K562 (cell line): ENCODE data around the gene STK16. TPM values are rescaled to one million over a fixed set of nuclear protein-coding genes. Genes with fewer than 3 reads are reported as not detected.

Source experiments
- BHLHE40 ChIP-seq: IDR thresholded peaks from 2 replicates; pipeline ENCODE4 v1.6.1; 2011; ENCODE audit warnings: low read length, improper control_type of control experiment
- C11orf30 ChIP-seq: fragments of 450-650 bp; IDR thresholded peaks from 2 replicates; pipeline ENCODE4 v1.6.1; 2016; ENCODE audit warnings: low read depth, mild to moderate bottlenecking
- CBX2 ChIP-seq: fragments of 200-600 bp; sonication (generic); IDR thresholded peaks from one replicate; pipeline ENCODE4 v1.6.1; 2012; ENCODE audit warnings: mild to moderate bottlenecking, low read length, inconsistent platforms; ENCODE audit not compliant: insufficient read depth, poor library complexity, severe bottlenecking
- E4F1 ChIP-seq: fragments of 250-450 bp; sonication (Bioruptor Pico); IDR thresholded peaks from 2 replicates; pipeline ENCODE4 v1.5.0; 2021; ENCODE audit warnings: mild to moderate bottlenecking, borderline replicate concordance
- GATAD2A ChIP-seq: fragments of 450-650 bp; IDR thresholded peaks from 2 replicates; pipeline ENCODE4 v1.6.1; 2017
- IRF2 ChIP-seq: sonication (generic); formaldehyde crosslinking; IDR thresholded peaks from 2 replicates; pipeline ENCODE4 v1.8.1; 2022; ENCODE audit warnings: mild to moderate bottlenecking, missing genetic modification reagents
- NFE2 ChIP-seq: IDR thresholded peaks from 2 replicates; pipeline ENCODE4 v1.6.1; 2014; ENCODE audit warnings: antibody characterized with exemption, low read depth
- POLR2H ChIP-seq: IDR thresholded peaks from 2 replicates; pipeline ENCODE4 v1.6.1; 2016; ENCODE audit warnings: missing genetic modification characterization, low read depth, mild to moderate bottlenecking, control low read depth, missing compliant biosample characterization, moderate library complexity
- RBM34 ChIP-seq: fragments of 200-400 bp; formaldehyde crosslinking; IDR thresholded peaks from 2 replicates; pipeline ENCODE4 v1.6.1; 2018; ENCODE audit warnings: low read length, borderline replicate concordance; ENCODE audit not compliant: insufficient read depth
- SAFB2 ChIP-seq: fragments of 200-400 bp; formaldehyde crosslinking; IDR thresholded peaks from 2 replicates; pipeline ENCODE4 v1.6.1; 2018; ENCODE audit warnings: borderline replicate concordance, low read length, low read depth, moderate library complexity; ENCODE audit not compliant: severe bottlenecking
- SMARCB1 ChIP-seq: IDR thresholded peaks from 2 replicates; pipeline ENCODE4 v1.6.1; 2011; ENCODE audit warnings: improper control_type of control experiment, low read depth; ENCODE audit not compliant: insufficient read length
- THRB ChIP-seq: fragments of 450-650 bp; formaldehyde crosslinking; conservative IDR thresholded peaks from 2 replicates; pipeline ENCODE4 v1.4.0; 2022; ENCODE audit warnings: mild to moderate bottlenecking, missing genetic modification characterization
- USF2 ChIP-seq: sonication (generic); formaldehyde crosslinking; IDR thresholded peaks from 2 replicates; pipeline ENCODE4 v1.5.0; 2020; ENCODE audit warnings: missing genetic modification reagents
- ZNF224 ChIP-seq: sonication (generic); formaldehyde crosslinking; IDR thresholded peaks from 2 replicates; pipeline ENCODE4 v1.8.0; 2022; ENCODE audit warnings: mild to moderate bottlenecking, missing genetic modification reagents
- ZNF740 ChIP-seq, 3 experiments: fragments of 200-800 bp in 1 of 3; sonication (Bioruptor generic) in 1 of 3; sonication (generic) in 1 of 3; formaldehyde crosslinking in 1 of 3; IDR thresholded peaks; 2 replicates each; pipeline versions ENCODE4 v1.6.1 to v1.8.0; 2016 to 2022; ENCODE audit warnings: mild to moderate bottlenecking in 2 of 3, missing compliant biosample characterization in 2 of 3, missing genetic modification characterization in 2 of 3, missing genetic modification reagents in 1 of 3
- polyA plus RNA-seq, 8 experiments: library from polyadenylated mRNA; depleted of rRNA in 4 of 8; stranded (reverse) in 5 of 8; unstranded in 3 of 8; fragments of >200 nt; fragmentation: Nextera tagmentation in 2 of 8; fragmentation: Illumina TruSeq in 1 of 8; extraction: Ambion mirVana in 2 of 8; extraction: Trizol in 1 of 8; gene quantifications; 2 replicates each; pipeline versions ENCODE4 v1.2.1 to v1.2.3, GENCODE V29; 2011 to 2014; ENCODE audit warnings: inconsistent platforms in 1 of 8, missing spikeins in 1 of 8
- total RNA-seq, 7 experiments: library from RNA; depleted of rRNA in 6 of 7; stranded (reverse); fragments of >200 nt in 6 of 7; fragmentation: Illumina TruSeq in 2 of 7; extraction: Trizol in 2 of 7; gene quantifications; 2 replicates each; pipeline versions ENCODE4 v1.2.1 to v1.2.3, GENCODE V29; 2011 to 2021; ENCODE audit warnings: low replicate concordance in 1 of 7

STK16 gene
- total and polyA plus RNA-seq, 9 of the 15 experiments (the other 6 are each of a cell fraction or from before 2014, with no cell fraction given), result 5.4 to 36.2 (median 17.8) TPM

GRCh38 chr2:219252900-219253752 lies 7.8 kb downstream of the STK16 start, which contains the start of gene TUBA4B (continued):
- TF ChIP-seq USF2 (CRISPR knock-in tag), result no peak
- TF ChIP-seq BHLHE40, result peak; percentile 64
- TF ChIP-seq C11orf30, result peak; percentile 74
- peak; percentile 93 for TF ChIP-seq ZNF740 (CRISPR knock-in tag; IDR thresholded peaks at IDR 0.05)
- peak in 1 of 2 experiments; percentile 8; a peak in 1 of 4 replicates for TF ChIP-seq ZNF740 (tag; IDR thresholded peaks at IDR 0.05)
- no peak for TF ChIP-seq SMARCB1
- TF ChIP-seq SAFB2, result no peak
- no peak for TF ChIP-seq E4F1
- no peak for TF ChIP-seq GATAD2A
- no peak for TF ChIP-seq POLR2H (tag)
- TF ChIP-seq ZNF224 (CRISPR knock-in tag), result no peak
- peak; percentile 79 for TF ChIP-seq NFE2
- TF ChIP-seq RBM34, result no peak
- no peak for TF ChIP-seq CBX2
- no peak for TF ChIP-seq IRF2 (CRISPR knock-in tag)
- no peak for TF ChIP-seq THRB
